ENCODE results near the gene KANSL1.

- TF ChIP-seq CTCF (IDR thresholded peaks at IDR 0.05; ENCODE audit: low read depth, low read length): no peak
- TF ChIP-seq POLR2A (IDR thresholded peaks at IDR 0.05; ENCODE audit: extremely low read depth, insufficient read length): no peak
- no peak for TF ChIP-seq MYC (IDR thresholded peaks at IDR 0.05; ENCODE audit: low read depth, low read length)
- TF ChIP-seq, protein P1, sequence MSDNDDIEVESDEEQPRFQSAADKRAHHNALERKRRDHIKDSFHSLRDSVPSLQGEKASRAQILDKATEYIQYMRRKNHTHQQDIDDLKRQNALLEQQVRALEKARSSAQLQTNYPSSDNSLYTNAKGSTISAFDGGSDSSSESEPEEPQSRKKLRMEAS (IDR thresholded peaks at IDR 0.05; ENCODE audit: low read depth, low read length): no peak
Measured at GRCh38 chr17:46043606-46044005, 149.6 kb downstream of the KANSL1 start.

Measured in NB4 (cell line).